Astrocyte (in vitro differentiated cells and primary cell): ENCODE measurements around the gene PUM2.

Source experiments
- CTCF ChIP-seq: IDR thresholded peaks from 2 replicates; pipeline ENCODE4 v1.5.1; 2011; ENCODE audit warnings: low read depth, mild to moderate bottlenecking, inconsistent platforms, low read length, moderate library complexity; ENCODE audit not compliant: insufficient read depth
- EZH2 ChIP-seq: IDR thresholded peaks from 2 replicates; pipeline ENCODE4 v1.6.1; 2012; ENCODE audit warnings: mild to moderate bottlenecking, low read length, inconsistent platforms; ENCODE audit not compliant: insufficient read depth

- no peak for TF ChIP-seq CTCF
- TF ChIP-seq EZH2: no peak
These were observed 11.6 kb downstream of the PUM2 start for GRCh38 chr2:20339012-20339411.
